Skeletal muscle tissue (tissue), 4 donors: ENCODE data around the gene PCGF5. TPM values are rescaled to one million over a fixed set of nuclear protein-coding genes. Genes with fewer than 3 reads are reported as not detected.
A peak's percentile ranks its signal among the peaks of the same experiment; 100 is the strongest.

ENCODE experiments used
- H3K27ac ChIP-seq: one replicate; pipeline ENCODE4 v1.7.0; 2013; ENCODE audit warnings: mild to moderate bottlenecking, low read depth, low read length, inconsistent platforms
- H3K27me3 ChIP-seq, 3 donors: one replicate each; pipeline ENCODE4 v1.7.0; 2013; ENCODE audit warnings: low read length in 3 of 3; ENCODE audit not compliant: control insufficient read depth in 3 of 3, insufficient read depth in 3 of 3
- H3K36me3 ChIP-seq, 3 donors: one replicate each; pipeline ENCODE4 v1.7.0; 2013; ENCODE audit warnings: low read length in 3 of 3; ENCODE audit not compliant: control insufficient read depth in 3 of 3, insufficient read depth in 3 of 3
- H3K4me1 ChIP-seq, 3 donors: one replicate each; pipeline ENCODE4 v1.7.0; 2013; ENCODE audit warnings: low read length in 3 of 3, mild to moderate bottlenecking in 3 of 3; ENCODE audit not compliant: control insufficient read depth in 3 of 3, insufficient read depth in 3 of 3
- H3K4me3 ChIP-seq, 3 donors: one replicate each; pipeline ENCODE4 v1.7.0; 2013; ENCODE audit warnings: low read length in 3 of 3
- H3K9ac ChIP-seq, 3 donors: one replicate each; pipeline ENCODE4 v1.7.0; 2013; ENCODE audit warnings: low read length in 3 of 3, mild to moderate bottlenecking in 3 of 3, moderate library complexity in 2 of 3, low read depth in 1 of 3
- H3K9me3 ChIP-seq, 3 donors: one replicate each; pipeline ENCODE4 v1.7.0; 2013; ENCODE audit warnings: low read length in 3 of 3; ENCODE audit not compliant: control insufficient read depth in 3 of 3
- total RNA-seq: library from RNA; depleted of rRNA; stranded (reverse); fragments of >200 nt; gene quantifications from one replicate; pipeline ENCODE4 v1.2.3, GENCODE V29; 2014
- donor health status: Osteomylitis.

The PCGF5 gene
- total RNA-seq, 1 donor from 2014 or later, result 16.2 TPM

DNA sequence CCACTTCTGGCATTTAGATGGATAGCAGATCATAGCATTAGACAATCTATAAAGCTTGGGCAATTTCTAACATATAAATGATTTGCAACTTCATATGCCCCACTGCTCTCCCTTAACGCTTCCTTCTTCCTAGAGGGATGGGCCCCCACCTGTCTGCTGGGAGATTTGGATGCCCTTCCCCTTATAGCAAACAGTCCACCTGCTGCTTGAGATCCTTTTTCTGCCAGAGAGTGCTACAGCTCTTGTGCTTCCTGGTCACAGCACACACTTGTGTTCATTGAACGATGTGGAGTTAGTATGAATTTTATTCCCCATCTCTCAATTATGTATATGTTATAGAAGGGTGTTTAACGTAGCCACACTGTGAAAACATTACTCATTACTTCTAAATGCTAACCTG, 10.4 kb upstream of the PCGF5 start:
- Histone ChIP-seq H3K4me3 (no peak overlapping the region), H3K4me1 (peaks cover 0 to 23% (median 3%) of the 10 kb centered on the region in 3 donors), H3K9me3 (no peaks in the 10 kb centered on the region), H3K27me3 (no peaks in the 10 kb centered on the region), H3K27ac (no peak overlapping the region), H3K36me3 (no peaks in the 10 kb centered on the region), H3K9ac (no peak overlapping the region)

DNA sequence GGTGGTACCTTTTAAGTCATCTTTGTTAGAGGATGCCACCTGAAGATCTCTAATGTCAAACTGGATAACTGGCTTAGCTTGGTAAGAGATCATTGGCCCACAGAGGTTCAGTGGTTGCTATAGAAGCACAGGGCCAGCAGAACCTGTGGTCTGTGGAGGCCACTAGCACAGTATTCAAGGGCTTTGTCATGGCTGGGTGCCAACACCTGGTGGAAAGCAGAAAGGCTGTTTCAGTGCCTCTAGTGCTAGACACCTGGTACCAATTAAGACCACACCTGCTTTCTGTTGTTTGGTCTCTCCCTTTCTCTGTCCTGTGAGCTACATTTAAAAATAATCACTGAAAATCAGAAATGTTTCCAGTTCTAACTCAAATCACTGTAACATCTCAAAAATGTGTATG, 10.0 kb upstream of the PCGF5 start:
- H3K9me3 ChIP-seq, result no peaks in the 10 kb centered on the region

DNA sequence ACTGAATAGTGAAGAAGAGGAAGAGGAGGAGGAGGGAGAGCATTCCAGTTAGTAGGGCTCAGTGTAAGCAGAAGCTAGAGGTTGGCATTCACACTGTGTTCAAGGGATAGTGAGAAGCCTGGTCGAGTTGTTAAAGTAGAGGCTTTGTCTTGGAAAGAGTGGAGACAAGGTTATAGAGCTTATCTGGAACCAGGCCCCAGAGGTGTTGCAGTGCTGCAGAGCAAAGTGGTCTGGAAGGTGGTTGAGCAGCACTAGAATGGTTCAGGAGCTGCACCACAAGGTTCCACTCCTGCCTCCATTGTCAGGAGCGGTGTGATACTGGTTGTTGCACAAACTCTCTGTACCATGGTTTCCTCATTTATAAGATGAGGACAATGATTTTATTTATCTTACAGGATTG, 8.8 kb upstream of the PCGF5 start:
- Histone ChIP-seq H3K4me1 (peaks cover 0 to 18% (median under 1%) of the 10 kb centered on the region in 3 donors), H3K27ac (no peak overlapping the region), H3K36me3 (no peaks in the 10 kb centered on the region), H3K4me3 (no peak overlapping the region), H3K9ac (no peak overlapping the region), H3K9me3 (no peaks in the 10 kb centered on the region), H3K27me3 (no peaks in the 10 kb centered on the region)

More for the DNA sequence above, 10.0 kb upstream of the PCGF5 start:
- H3K27ac ChIP-seq, result no peak overlapping the region
- H3K4me1 ChIP-seq, result peaks cover 0 to 23% (median 3%) of the 10 kb centered on the region in 3 donors
- H3K4me3 ChIP-seq, result no peak overlapping the region
- no peak overlapping the region for H3K9ac ChIP-seq
- no peaks in the 10 kb centered on the region for H3K27me3 ChIP-seq
- H3K36me3 ChIP-seq, result no peaks in the 10 kb centered on the region

DNA sequence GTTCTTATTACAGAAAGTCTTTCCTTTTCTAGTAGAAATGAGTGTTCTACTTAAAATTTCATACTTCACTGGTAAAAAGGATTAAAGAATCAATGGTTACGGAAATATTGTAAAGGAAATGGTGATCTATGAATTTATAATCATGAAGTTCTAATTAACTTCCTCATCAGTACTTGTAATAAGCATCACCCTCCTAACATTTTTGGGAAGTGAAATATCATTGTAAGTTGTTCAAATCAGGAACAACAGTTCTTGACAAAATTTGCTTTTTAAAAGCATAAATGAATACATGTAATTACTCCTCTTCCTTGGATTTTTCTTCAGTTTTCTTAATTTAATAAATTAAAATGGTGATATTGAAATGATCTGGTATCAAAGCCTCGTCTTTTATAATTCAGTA, 5.6 kb upstream of the PCGF5 start:
- Histone ChIP-seq H3K27ac (no peak overlapping the region), H3K9me3 (no peaks in the 10 kb centered on the region), H3K27me3 (no peaks in the 10 kb centered on the region), H3K36me3 (no peaks in the 10 kb centered on the region), H3K4me3 (no peak overlapping the region), H3K9ac (no peak overlapping the region), H3K4me1 (peaks cover 0 to 11% (median 2%) of the 10 kb centered on the region in 3 donors)

DNA sequence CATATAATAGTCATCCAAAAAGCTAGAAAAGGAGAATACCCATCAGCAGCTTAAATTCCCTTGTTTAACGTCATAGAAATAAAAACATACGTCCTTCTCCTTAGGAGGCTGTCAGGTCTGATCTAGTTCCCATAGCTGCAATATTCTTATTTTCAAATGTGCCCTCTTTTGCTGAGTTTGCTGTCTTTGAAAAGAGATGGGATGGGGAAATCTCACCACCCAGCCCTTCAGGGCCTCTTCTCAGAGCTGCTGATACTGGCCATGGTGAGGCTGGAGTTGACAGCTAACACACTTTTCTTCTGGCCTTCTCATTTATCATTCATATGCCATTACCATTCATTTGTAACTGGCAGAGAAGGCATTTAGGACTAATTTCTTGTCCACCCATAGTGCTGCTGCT, 5.1 kb upstream of the PCGF5 start:
- no peak overlapping the region for H3K9ac ChIP-seq
- no peaks in the 10 kb centered on the region for H3K36me3 ChIP-seq
- H3K9me3 ChIP-seq, result no peaks in the 10 kb centered on the region
- H3K4me1 ChIP-seq, result peaks cover 0 to 10% (median 6%) of the 10 kb centered on the region in 3 donors
- no peak overlapping the region for H3K4me3 ChIP-seq
- H3K27ac ChIP-seq, result no peak overlapping the region
- no peaks in the 10 kb centered on the region for H3K27me3 ChIP-seq

DNA sequence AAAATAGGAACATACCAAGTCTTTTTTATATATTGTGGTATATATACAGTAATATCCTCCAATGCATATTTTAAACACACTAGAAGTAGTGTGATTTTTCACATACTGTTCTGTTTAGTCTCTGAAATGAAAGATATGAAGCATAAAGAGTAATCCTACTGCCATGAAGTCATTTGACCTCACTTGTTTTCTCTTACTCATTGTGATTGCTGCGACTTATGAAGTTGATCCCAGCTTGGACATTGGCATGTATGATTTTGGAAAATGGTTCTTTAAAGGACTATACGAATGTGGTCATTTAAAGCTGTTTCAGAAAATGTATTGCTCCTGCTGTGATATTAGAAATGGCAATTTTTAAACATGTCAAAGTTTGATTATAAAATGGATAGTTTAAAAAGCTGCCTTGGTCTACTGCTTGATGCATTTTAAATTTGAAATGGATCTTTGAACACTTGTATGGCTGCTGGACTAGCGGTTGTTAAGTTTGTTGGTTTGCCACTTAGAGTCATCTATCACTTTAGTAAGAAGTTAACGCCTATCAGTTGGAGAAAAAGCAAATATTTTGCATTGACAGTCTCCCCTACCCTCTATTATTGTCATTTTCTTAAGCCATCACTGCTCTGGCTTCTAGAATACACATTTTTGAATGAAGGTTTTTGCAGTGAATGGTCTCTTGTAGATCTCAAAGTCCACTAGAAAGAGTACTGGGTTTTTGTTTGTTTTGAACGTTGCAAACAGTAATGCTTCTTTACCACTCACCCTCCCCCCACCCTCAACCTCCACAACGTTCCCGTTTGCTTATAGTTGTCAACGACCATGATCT, 881 bp upstream of the PCGF5 start:
- Histone ChIP-seq H3K9ac (peak overlapping the region; percentile 63 to 77 (median 76)), H3K9me3 (no peaks in the 10 kb centered on the region), H3K27ac (peak overlapping the region; percentile 57), H3K4me3 (peak overlapping the region; percentile 71 to 78 (median 75)), H3K27me3 (no peaks in the 10 kb centered on the region), H3K36me3 (peaks cover 0 to 4% (median 0%) of the 10 kb centered on the region in 3 donors), H3K4me1 (peaks cover 8 to 27% (median 22%) of the 10 kb centered on the region in 3 donors)

DNA sequence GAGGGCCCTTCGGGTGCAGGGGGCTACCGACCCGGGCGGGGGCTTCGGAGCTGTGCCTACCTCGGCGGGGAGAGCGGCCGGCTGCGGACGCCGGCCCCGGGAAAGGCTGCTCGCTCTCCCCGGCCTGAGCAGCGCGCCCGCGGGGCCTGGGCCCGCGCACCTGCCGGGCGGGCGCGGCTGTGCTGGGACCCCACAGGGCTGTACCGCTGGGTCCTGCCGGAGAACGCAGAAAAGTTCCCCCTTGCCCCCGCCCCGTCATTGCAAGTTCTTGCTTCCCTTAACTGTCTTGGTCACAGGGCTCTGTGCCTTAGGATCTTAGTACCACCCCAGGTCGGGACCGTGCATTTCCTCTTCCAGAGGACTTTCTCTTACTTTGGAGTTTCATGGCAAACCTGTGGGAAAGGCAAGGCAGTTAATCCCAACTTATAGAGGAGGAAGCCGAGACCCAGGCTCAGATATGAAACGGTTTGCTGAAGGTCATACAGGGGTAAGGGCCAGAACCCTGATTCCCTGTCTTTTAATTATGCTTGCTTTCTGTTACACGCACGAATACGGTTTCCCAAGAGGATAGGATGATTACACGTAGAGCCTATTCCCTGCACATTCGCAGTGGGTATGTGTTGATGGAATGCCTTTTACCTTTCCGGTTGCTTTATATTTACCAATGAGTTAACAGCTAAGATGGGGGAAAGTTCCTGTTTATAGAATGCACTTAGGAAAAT, 652 bp downstream of the PCGF5 start:
- peaks cover 8 to 30% (median 22%) of the 10 kb centered on the region in 3 donors for H3K4me1 ChIP-seq

DNA sequence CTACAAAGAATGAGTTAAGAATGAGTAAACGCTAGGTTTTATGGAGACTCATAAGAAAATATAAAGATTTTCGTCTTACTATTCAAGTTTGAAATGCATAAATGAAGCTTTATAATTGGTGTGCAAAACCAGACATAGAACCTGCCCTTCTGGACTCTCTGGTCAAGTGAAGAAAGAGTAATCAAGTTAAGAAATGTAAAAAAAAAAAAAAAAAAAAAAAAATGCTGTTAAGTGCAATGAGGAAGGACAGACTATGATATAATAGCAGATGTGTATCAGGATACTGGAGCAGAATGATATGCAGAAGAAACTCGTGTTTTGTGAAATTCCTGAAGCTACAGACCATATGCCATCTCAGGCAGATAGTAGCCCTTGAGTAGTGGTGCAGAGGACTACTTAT, 5.6 kb downstream of the PCGF5 start:
- Histone ChIP-seq H3K27me3 (no peaks in the 10 kb centered on the region), H3K36me3 (peaks cover 0 to 7% (median 7%) of the 10 kb centered on the region in 3 donors), H3K27ac (no peak overlapping the region), H3K9ac (no peak overlapping the region), H3K4me3 (no peak overlapping the region), H3K4me1 (peaks cover 2 to 26% (median 22%) of the 10 kb centered on the region in 3 donors), H3K9me3 (no peaks in the 10 kb centered on the region)

More for the DNA sequence above, 652 bp downstream of the PCGF5 start:
- peak overlapping the region; percentile 88 to 91 (median 90) for H3K9ac ChIP-seq
- H3K4me3 ChIP-seq, result peak overlapping the region; percentile 80 to 91 (median 81)
- no peaks in the 10 kb centered on the region for H3K27me3 ChIP-seq
- H3K27ac ChIP-seq, result peak overlapping the region; percentile 84
- no peaks in the 10 kb centered on the region for H3K9me3 ChIP-seq
- H3K36me3 ChIP-seq, result peaks cover 0 to 4% (median 0%) of the 10 kb centered on the region in 3 donors

DNA sequence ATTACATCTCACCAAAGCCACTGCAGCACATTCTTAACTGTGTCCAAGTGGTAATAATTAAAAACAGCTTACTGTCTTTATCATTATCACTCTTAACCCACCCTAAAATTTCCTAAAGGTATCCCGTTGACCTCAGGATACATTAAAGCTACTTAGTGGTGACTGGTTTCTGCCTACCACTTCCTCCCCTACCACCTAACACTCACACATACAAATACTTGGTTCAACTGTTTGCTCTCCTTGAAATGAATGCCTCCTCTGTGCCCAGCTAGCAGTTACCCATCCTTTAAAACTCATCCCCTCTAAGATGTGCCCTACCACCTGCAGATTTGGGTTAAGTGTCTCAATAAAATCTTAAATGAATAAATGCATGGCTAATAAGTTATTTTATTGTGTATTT, 7.1 kb downstream of the PCGF5 start:
- Histone ChIP-seq H3K36me3 (peaks cover 0 to 7% (median 7%) of the 10 kb centered on the region in 3 donors), H3K4me1 (peaks cover 0 to 13% (median 7%) of the 10 kb centered on the region in 3 donors), H3K27me3 (no peaks in the 10 kb centered on the region), H3K9ac (no peak overlapping the region), H3K9me3 (no peaks in the 10 kb centered on the region), H3K27ac (no peak overlapping the region), H3K4me3 (no peak overlapping the region)

DNA sequence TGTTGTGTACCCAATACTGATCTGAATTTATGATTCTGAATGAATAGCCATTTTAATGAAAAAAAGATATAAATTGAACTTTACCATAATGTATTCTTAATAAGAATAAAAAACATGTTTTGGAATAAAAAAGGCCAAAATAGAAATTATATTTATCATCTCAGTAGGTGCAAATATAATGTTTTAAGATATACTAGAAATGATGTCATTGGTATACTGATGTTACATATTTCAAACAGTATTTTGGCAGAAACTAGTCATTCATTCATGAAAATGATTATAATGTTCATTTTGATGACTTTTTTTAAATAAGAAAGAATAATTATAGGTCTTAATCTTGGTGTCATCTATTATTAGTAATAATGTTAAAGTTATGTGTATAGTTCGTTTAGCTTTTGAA, 9.2 kb downstream of the PCGF5 start:
- Histone ChIP-seq H3K36me3 (peaks cover 0 to 7% (median 3%) of the 10 kb centered on the region in 3 donors), H3K9me3 (no peaks in the 10 kb centered on the region), H3K27me3 (no peaks in the 10 kb centered on the region), H3K9ac (no peak overlapping the region), H3K4me1 (peaks cover 0 to 2% (median 0%) of the 10 kb centered on the region in 3 donors), H3K4me3 (no peak overlapping the region), H3K27ac (no peak overlapping the region)
